Mucosa of stomach (tissue), 1 donor: ENCODE results near the gene PRKAR2A.
A peak's percentile ranks its signal among the peaks of the same experiment; 100 is the strongest.
"Not testable (repeated sequence)": the region's sequence is repeated elsewhere in the genome, so short reads cannot be mapped to it uniquely, and the experiment has no call there.

Experiments
- H3K27me3 ChIP-seq: one replicate; pipeline ENCODE4 v1.7.0; 2013; ENCODE audit warnings: mild to moderate bottlenecking, low read length; ENCODE audit not compliant: control insufficient read depth, insufficient read depth
- H3K36me3 ChIP-seq: one replicate; pipeline ENCODE4 v1.7.0; 2013; ENCODE audit warnings: low read length; ENCODE audit not compliant: control insufficient read depth, insufficient read depth
- H3K4me1 ChIP-seq: one replicate; pipeline ENCODE4 v1.7.0; 2013; ENCODE audit warnings: mild to moderate bottlenecking, low read length; ENCODE audit not compliant: control insufficient read depth, insufficient read depth
- H3K4me3 ChIP-seq: one replicate; pipeline ENCODE4 v1.7.0; 2013; ENCODE audit warnings: low read length
- H3K9ac ChIP-seq: one replicate; pipeline ENCODE4 v1.7.0; 2013; ENCODE audit warnings: mild to moderate bottlenecking, low read length, moderate library complexity
- H3K9me3 ChIP-seq: one replicate; pipeline ENCODE4 v1.7.0; 2013; ENCODE audit warnings: mild to moderate bottlenecking, low read length, moderate library complexity; ENCODE audit not compliant: control insufficient read depth
- donor health status: Pancreatic carcinoma.

Gene PRKAR2A

DNA sequence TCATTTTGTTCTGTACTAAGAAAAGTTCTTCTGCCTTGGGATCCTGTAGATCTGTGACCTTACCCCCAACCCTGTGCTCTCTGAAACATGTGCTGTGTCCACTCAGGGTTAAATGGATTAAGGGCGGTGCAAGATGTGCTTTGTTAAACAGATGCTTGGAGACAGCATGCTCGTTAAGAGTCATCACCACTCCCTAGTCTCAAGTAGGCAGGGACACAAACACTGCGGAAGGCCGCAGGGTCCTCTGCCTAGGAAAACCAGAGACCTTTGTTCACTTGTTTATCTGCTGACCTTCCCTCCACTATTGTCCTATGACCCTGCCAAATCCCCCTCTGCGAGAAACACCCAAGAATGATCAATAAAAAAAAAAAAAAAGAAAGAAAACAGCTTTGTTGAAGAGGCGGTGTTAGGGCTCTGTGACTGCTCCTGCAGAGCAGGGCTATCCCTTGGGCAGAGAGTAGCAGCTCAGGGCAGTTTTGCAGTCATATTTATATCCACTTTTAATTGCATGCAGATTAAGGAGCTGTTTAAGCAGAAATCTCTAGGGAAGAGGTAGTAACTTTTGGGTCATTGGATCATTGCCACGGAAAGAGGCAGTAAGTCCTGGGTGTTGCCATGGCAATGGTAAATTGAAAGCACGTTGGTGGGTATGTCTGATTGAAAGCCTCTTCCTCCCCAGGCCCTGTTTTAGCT is 112.5 kb downstream of the PRKAR2A start:
- not testable (repeated sequence) for H3K4me3 ChIP-seq, H3K9me3 ChIP-seq, H3K27me3 ChIP-seq, H3K9ac ChIP-seq, H3K36me3 ChIP-seq
- peaks cover 38% of the 10 kb centered on the region for H3K4me1 ChIP-seq

DNA sequence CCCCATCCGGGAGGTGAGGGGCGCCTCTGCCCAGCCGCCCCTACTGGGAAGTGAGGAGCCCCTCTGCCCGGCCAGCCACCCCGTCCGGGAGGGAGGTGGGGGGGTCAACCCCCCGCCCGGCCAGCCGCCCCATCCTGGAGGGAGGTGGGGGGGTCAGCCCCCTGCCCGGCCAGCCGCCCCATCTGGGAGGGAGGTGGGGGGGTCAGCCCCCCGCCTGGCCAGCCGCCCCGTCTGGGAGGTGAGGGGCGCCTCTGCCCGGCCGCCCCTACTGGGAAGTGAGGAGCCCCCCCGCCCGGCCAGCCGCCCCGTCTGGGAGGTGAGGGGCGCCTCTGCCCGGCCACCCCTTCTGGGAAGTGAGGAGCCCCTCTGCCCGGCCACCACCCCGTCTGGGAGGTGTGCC is 113.1 kb downstream of the PRKAR2A start:
- H3K9ac ChIP-seq, H3K9me3 ChIP-seq, H3K4me3 ChIP-seq, H3K36me3 ChIP-seq, H3K27me3 ChIP-seq: not testable (repeated sequence)
- H3K4me1 ChIP-seq: peaks cover 32% of the 10 kb centered on the region

DNA sequence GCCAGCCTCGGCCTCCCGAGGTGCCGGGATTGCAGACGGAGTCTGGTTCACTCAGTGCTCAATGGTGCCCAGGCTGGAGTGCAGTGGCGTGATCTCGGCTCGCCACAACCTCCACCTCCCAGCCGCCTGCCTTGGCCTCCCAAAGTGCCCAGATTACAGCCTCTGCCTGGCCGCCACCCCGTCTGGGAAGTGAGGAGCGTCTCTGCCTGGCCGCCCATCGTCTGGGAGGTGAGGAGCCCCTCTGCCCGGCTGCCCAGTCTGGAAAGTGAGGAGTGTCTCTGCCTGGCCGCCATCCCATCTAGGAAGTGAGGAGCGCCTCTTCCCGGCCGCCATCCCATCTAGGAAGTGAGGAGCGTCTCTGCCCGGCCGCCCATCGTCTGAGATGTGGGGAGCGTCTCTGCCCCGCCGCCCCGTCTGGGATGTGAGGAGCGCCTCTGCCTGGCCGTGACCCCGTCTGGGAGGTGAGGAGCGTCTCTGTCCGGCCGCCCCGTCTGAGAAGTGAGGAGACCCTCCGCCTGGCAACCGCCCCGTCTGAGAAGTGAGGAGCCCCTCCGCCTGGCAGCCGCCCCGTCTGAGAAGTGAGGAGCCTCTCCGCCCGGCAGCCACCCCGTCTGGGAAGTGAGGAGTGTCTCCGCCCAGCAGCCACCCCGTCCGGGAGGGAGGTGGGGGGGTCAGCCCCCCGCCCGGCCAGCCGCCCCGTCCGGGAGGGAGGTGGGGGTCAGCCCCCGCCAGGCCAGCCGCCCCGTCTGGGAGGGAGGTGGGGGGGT is 113.7 kb downstream of the PRKAR2A start:
- H3K9ac ChIP-seq, H3K4me3 ChIP-seq, H3K9me3 ChIP-seq, H3K36me3 ChIP-seq, H3K27me3 ChIP-seq: not testable (repeated sequence)
- H3K4me1 ChIP-seq: peaks cover 26% of the 10 kb centered on the region

DNA sequence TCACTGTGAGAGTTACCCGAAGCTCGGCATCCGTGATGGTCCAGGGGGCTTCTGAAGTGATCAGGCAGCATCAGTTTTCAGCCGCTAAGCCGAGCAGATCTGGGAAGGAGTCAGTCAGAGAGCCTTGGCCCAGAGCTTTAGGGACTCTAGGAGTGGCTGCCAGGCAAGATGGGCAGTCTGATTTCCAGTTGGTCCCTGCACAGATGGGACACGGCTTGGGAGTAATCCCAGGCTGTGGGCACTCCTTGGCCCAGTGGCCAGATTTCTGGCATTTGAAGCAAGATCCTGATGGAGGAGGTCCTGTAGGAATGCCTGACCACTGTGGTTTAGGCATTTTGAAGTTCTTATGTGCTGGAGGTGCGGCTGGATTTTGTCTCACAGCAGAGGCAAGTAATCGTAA is 120.2 kb downstream of the PRKAR2A start:
- Histone ChIP-seq H3K4me3 (no peak overlapping the region), H3K27me3 (no peaks in the 10 kb centered on the region), H3K4me1 (peaks cover 29% of the 10 kb centered on the region), H3K36me3 (no peaks in the 10 kb centered on the region), H3K9ac (no peak overlapping the region), H3K9me3 (no peaks in the 10 kb centered on the region)

DNA sequence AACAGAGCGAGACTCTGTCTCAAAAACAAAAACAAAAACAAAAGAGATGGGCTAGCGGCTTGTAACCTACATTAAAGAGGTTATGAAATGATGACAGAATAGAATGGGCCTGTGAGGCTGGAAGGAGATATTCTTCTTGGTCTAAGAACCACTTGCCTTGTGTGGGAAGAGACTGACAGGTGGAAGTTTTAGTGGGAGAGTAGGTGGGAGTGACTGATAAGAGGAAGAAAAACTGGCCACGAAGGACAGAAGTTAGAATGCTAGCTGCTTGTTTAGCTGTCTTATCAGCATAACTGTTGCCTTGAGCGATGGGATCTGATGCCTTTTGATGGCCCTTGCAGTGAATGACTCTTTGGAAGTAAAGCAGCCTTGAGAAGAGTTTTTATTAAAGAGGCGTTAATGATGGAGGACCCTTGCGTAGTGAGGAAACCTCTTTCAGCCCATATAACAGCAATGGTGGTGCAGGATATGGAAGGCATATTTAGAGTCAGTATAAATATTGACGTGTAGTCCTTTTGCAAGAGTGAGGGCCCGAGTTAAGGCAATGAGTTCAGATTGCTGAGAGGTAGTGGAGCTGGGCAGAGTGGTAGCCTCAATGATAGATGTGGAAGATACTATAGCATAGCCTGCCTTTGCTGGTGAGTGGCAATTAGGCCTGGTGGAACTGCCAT is 122.4 kb downstream of the PRKAR2A start:
- H3K4me3 ChIP-seq, H3K9ac ChIP-seq, H3K27me3 ChIP-seq, H3K9me3 ChIP-seq, H3K36me3 ChIP-seq: not testable (repeated sequence)
- peaks cover 36% of the 10 kb centered on the region for H3K4me1 ChIP-seq

DNA sequence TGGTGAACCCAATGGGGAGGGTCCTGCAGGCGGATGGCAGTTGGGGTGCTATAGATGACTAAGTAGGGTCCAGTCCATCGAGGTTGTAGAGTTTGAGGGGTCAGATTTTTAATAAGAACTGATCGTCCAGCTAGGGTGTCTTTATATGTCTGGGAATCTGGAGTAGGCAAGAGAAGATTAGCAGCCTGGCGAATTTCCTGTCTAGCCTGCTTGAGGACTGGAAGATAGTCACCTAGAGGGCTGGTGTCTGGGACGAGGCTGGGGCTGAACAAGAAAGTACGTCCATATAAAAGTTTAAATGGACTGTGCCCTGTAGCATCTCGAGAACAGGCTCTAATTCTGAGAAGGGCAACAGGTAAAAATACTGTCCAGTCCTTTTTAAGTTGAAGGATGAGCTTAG is 123.9 kb downstream of the PRKAR2A start:
- Histone ChIP-seq H3K9ac (no peak overlapping the region), H3K4me3 (no peak overlapping the region)

DNA sequence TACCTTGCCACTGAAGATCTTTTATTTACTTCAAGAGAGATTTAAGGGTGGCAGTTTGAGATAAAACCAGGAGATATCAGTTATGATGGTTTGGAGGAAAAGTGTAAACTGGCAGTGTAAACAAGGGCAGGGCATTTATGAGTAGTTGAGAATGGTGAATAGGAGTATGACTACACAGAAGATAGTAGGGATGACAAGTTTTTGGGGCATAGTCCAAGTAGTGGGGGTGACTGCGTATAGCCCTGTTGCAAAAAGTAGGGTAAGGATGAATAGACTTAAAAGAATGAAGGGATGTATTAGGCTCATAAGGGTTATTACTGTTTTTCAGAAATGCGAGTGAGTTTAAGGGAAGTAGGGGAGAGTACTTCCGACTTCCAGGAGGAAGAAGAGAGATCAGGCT is 124.4 kb downstream of the PRKAR2A start:
- H3K4me3 ChIP-seq, H3K36me3 ChIP-seq, H3K9me3 ChIP-seq, H3K27me3 ChIP-seq: not testable (repeated sequence)
- H3K4me1 ChIP-seq: peaks cover 36% of the 10 kb centered on the region
- peak overlapping the region; percentile 52 for H3K9ac ChIP-seq

More for the DNA sequence above, 123.9 kb downstream of the PRKAR2A start:
- no peaks in the 10 kb centered on the region for H3K27me3 ChIP-seq
- H3K36me3 ChIP-seq: no peaks in the 10 kb centered on the region
- peaks cover 36% of the 10 kb centered on the region for H3K4me1 ChIP-seq
- H3K9me3 ChIP-seq: no peaks in the 10 kb centered on the region

DNA sequence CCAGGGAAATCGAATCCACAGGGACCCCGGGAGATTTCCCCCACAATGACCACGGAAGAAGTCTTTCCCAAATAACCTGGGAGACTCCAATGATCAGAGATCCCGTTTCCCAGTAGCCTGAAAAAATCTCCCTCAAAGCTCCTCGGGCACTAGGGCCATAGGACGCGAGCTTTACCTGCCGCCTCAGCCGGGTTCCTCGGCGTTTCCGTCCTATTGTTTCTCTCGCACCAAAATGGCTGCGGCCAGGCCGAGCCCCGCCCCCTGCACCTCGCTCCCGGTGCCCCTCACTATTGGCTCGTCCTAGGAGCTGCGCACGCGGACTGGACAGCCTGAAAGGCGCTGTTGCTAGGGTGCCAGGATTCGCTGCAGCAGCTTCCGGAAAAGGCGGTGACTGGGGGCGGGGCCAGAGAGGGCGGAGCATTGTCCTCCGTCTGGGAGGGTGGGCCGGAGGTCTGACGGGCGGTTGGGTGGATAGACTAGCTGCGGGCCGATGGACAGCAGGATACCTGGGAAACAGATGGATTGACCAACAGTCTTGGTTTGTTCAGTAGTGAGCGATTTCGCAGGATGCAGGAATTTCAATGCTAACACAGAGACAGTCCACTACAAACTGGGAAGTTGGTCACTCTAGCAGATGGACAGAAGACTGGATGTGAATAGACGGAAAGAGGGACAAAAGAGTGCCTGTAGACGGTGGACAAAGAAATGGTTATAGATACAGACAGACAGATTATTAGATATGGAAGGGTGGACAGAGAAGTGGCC is 130.5 kb downstream of the PRKAR2A start, which contains the start of gene IP6K2:
Gene IP6K2 (minus strand): TSS at position 240 of the 765 bp plus-strand sequence. CDS start 21,930 bp downstream, outside the sequence.
- no peaks in the 10 kb centered on the region for H3K36me3 ChIP-seq
- no peaks in the 10 kb centered on the region for H3K27me3 ChIP-seq
- peak within 1 kb of the TSS; percentile 100 for H3K4me3 ChIP-seq
- H3K4me1 ChIP-seq: peaks cover 19% of the 10 kb centered on the region
- no peaks in the 10 kb centered on the region for H3K9me3 ChIP-seq
- peak within 1 kb of the TSS; percentile 100 for H3K9ac ChIP-seq

DNA sequence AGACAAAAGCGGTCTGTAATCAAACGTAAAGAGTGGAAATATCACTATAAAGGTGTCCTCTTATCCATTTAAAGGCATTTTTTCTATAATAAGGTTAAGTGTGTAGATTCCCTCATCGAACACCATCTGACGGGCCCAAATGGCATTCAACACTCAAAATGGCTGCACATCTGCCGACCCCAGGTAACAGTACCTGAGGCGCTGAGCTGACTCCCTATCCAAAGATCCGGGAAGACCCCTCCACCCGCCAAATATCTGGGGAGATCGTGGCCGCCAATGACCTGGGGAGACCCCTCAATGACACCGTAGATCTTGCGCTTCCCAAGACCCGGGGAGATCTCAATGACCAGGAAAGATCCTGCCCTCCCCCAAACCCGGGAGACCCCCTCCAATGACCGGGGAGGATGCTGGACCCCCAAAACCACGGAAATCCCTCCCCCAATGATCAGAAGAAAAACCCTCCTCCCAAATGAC is 131.1 kb downstream of the PRKAR2A start:
- Histone ChIP-seq H3K4me1 (peaks cover 16% of the 10 kb centered on the region), H3K4me3 (peak overlapping the region; percentile 100), H3K36me3 (no peaks in the 10 kb centered on the region), H3K27me3 (no peaks in the 10 kb centered on the region), H3K9ac (peak overlapping the region; percentile 100), H3K9me3 (no peaks in the 10 kb centered on the region)

DNA sequence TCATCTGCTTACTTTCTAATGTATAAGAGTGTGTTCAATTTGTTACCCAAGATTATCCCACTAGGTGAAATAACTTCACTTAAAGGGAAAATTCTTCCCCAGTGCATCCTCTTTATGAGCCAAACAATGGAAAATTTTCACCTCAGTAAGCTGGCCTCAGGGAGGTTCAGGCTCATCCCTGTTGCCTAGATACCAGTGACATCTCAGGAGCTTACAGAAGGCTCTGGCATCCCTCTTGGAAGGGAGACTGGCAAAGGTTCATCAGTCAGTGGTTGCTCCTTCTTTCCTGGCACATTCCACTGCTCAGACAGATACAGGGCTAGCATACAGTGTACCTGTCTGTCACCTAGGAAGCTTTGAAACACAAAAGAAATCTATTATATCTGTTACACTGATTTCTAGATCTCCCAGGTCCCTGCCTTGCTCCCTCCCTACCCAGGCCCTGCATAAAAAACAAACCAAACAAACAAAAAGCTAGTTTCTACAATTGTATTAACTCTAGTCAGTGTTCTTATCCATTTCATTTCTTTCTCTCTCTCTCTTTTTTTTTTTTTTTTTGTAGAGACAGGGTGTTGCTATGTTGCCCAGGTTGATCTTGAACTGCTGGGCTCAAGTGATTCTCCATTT is 132.4 kb downstream of the PRKAR2A start:
- H3K9ac ChIP-seq: peak overlapping the region; percentile 100
- H3K4me3 ChIP-seq: no peak overlapping the region
- no peaks in the 10 kb centered on the region for H3K9me3 ChIP-seq
- no peaks in the 10 kb centered on the region for H3K36me3 ChIP-seq
- H3K4me1 ChIP-seq: peaks cover 12% of the 10 kb centered on the region
- no peaks in the 10 kb centered on the region for H3K27me3 ChIP-seq

DNA sequence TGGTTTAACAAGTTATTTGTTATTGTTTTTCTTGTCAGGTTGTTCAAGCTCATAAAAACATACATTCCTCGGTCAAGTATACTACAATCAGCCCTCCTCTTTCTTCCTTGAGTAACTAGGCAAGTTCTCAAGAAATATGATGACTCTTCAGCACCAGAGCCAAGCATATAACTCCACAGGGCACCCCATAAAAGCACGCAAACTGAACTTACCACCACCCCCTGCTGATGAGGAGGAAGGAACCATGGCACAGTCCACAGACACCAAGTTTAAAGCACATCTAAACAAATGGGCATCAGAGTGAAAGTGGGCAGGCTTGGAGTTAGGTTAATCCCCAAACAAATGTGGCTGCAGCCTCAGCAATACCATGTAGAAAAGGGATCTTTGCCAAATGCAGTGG is 135.9 kb downstream of the PRKAR2A start:
- Histone ChIP-seq H3K36me3 (no peaks in the 10 kb centered on the region), H3K9ac (no peak overlapping the region), H3K4me1 (peaks cover 18% of the 10 kb centered on the region), H3K27me3 (no peaks in the 10 kb centered on the region), H3K9me3 (no peaks in the 10 kb centered on the region), H3K4me3 (no peak overlapping the region)
